OCI-LY7 (cell line): ENCODE data around the gene COL15A1. TPM values are rescaled to one million over a fixed set of nuclear protein-coding genes. Genes with fewer than 3 reads are reported as not detected.

Experiments
- BruUV-seq: library from RNA; stranded (reverse); fragments of 400-500 nt; replicated peaks from 2 replicates; lab custom pipeline; 2021; lab: Mats Ljungman, UMichigan
- CTCF ChIA-PET: fragments of 300-600 bp; sonication (Branson Sonifier 250); formaldehyde crosslinking; loops from one replicate; lab custom pipeline; 2022; ENCODE audit warnings: antibody characterized with exemption; ENCODE audit not compliant: unreplicated experiment; lab: Charles Lee
- POLR2A ChIA-PET: fragments of 300-600 bp; sonication (Branson Sonifier 250); formaldehyde crosslinking; loops from one replicate; lab custom pipeline; 2022; ENCODE audit warnings: antibody characterized with exemption; lab: Charles Lee
- DNase-seq: peaks from one replicate; pipeline ENCODE4 v3.0.0-alpha.2; 2015; ENCODE audit warnings: low spot score
- H2AFZ ChIP-seq: fragments of 200-600 bp; sonication (generic), shearing (Covaris generic); 2 replicates; pipeline ENCODE4 v1.6.1; 2014; ENCODE audit warnings: mild to moderate bottlenecking, antibody characterized with exemption, low read length, moderate library complexity
- H3K27ac ChIP-seq: fragments of 200-600 bp; sonication (generic); 2 replicates; pipeline ENCODE4 v1.5.1; 2014; ENCODE audit warnings: mixed run types, low read depth, mild to moderate bottlenecking, moderate library complexity, low read length, inconsistent platforms; ENCODE audit not compliant: poor library complexity, severe bottlenecking
- H3K36me3 ChIP-seq: fragments of 200-600 bp; sonication (generic); 2 replicates; pipeline ENCODE4 v1.6.1; 2014; ENCODE audit warnings: mild to moderate bottlenecking, antibody characterized with exemption, low read length, moderate library complexity, mixed read lengths; ENCODE audit not compliant: insufficient read depth
- H3K4me1 ChIP-seq: fragments of 200-600 bp; sonication (generic); 2 replicates; pipeline ENCODE4 v1.5.1; 2014; ENCODE audit warnings: mild to moderate bottlenecking, low read length; ENCODE audit not compliant: insufficient read depth, poor library complexity, severe bottlenecking
- H3K4me2 ChIP-seq: fragments of 200-600 bp; sonication (generic); 2 replicates; pipeline ENCODE4 v1.6.1; 2014; ENCODE audit warnings: mild to moderate bottlenecking, low read length
- H3K4me3 ChIP-seq: fragments of 200-600 bp; sonication (generic); 2 replicates; pipeline ENCODE4 v1.5.1; 2014; ENCODE audit warnings: mild to moderate bottlenecking, low read depth, low read length; ENCODE audit not compliant: poor library complexity, severe bottlenecking
- H3K79me2 ChIP-seq: fragments of 200-600 bp; sonication (generic); 2 replicates; pipeline ENCODE4 v1.6.1; 2016; ENCODE audit warnings: low read depth, mild to moderate bottlenecking, low read length, moderate library complexity, mixed read lengths; ENCODE audit not compliant: insufficient read depth
- H3K9me2 ChIP-seq: fragments of 200-600 bp; sonication (generic); 2 replicates; pipeline ENCODE4 v1.6.1; 2016; ENCODE audit warnings: mild to moderate bottlenecking, low read length, mixed read lengths; ENCODE audit not compliant: insufficient read depth
- H3K9me3 ChIP-seq: fragments of 200-600 bp; sonication (generic); 2 replicates; pipeline ENCODE4 v1.6.1; 2014; ENCODE audit warnings: mild to moderate bottlenecking, mixed run types, low read length, mixed read lengths
- H4K20me1 ChIP-seq: fragments of 200-600 bp; sonication (generic); 2 replicates; pipeline ENCODE4 v1.6.1; 2014; ENCODE audit warnings: mild to moderate bottlenecking, antibody characterized with exemption, low read length, moderate library complexity, mixed read lengths; ENCODE audit not compliant: insufficient read depth
- CTCF ChIP-seq: fragments of 200-600 bp; sonication (generic); conservative IDR thresholded peaks from 2 replicates; pipeline ENCODE4 v1.5.1; 2014; ENCODE audit warnings: mild to moderate bottlenecking, antibody characterized with exemption, low read length, moderate library complexity, mixed read lengths
- EZH2phosphoT487 ChIP-seq: fragments of 200-600 bp; sonication (generic); IDR thresholded peaks from 2 replicates; pipeline ENCODE4 v1.6.1; 2018; ENCODE audit warnings: low read depth, borderline replicate concordance, mild to moderate bottlenecking, mixed run types, antibody characterized with exemption, low read length, moderate library complexity, mixed read lengths
- intact Hi-C: fragments of 100-400 bp; cut with micrococcal nuclease; formaldehyde crosslinking; loops from one replicate; pipeline ENCODE4 v1.10.0; 2022; ENCODE audit not compliant: unreplicated experiment
- total RNA-seq, 2 experiments: library from RNA; depleted of rRNA in 1 of 2; stranded (reverse); fragments of >200 nt in 1 of 2; shearing (Covaris generic) in 1 of 2; gene quantifications; 2 replicates each; pipeline ENCODE4 v1.2.3, GENCODE V29; 2014 to 2022

The COL15A1 gene
- total RNA-seq, 2 experiments from 2014 or later, result not detected

GRCh38 chr9:98995971-98996504 lies 52.3 kb downstream of the COL15A1 start:
- Histone ChIP-seq H3K9me2 (no peaks in the 10 kb centered on the region), H3K9me3 (no peaks in the 10 kb centered on the region), H3K27ac (no peak overlapping the region), H3K4me3 (no peak overlapping the region), H4K20me1 (no peaks in the 10 kb centered on the region), H3K79me2 (no peaks in the 10 kb centered on the region), H3K36me3 (no peaks in the 10 kb centered on the region), H3K4me2 (no peak overlapping the region), H2AFZ (no peak overlapping the region), H3K4me1 (peaks cover 9% of the 10 kb centered on the region)
- no peak for TF ChIP-seq EZH2phosphoT487
- TF ChIP-seq CTCF, result no peak
- intact Hi-C loops, result loop anchor here (5.0 kb wide), 1 partner anchor 129 kb away; no protein-coding TSS in a partner anchor
- ChIA-PET CTCF (no interaction called here), POLR2A (no interaction called here)
- no TSS peak for BruUV-seq
- DNase-seq, result no peak

DNA sequence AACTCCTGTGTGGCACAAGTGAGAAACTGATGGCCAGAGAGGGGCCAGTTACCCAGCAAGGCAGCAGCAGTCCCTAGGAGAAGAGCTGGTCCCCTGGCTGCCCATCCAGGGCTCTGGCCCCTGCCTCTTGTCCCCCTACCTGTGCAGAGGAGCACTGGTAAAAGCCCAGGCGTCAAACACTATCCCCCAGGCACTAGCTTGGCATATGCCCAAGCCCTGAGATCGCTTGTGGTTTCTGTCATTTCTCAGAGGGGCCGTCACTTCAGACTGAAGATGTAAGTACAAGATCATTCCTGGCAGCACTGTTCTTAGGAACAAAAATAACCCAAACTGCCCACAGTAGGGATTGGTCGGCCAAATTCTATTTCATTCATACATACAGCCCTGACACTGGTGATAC lies 53.9 kb downstream of the COL15A1 start:
- Histone ChIP-seq H3K9me3 (no peaks in the 10 kb centered on the region), H3K36me3 (no peaks in the 10 kb centered on the region), H2AFZ (no peak overlapping the region), H3K4me2 (no peak overlapping the region), H3K4me3 (no peak overlapping the region), H3K79me2 (no peaks in the 10 kb centered on the region), H3K4me1 (peaks cover 9% of the 10 kb centered on the region), H3K27ac (no peak overlapping the region), H4K20me1 (no peaks in the 10 kb centered on the region), H3K9me2 (no peaks in the 10 kb centered on the region)
- intact Hi-C loops, result loop anchor here (5.0 kb wide), 1 partner anchor 130 kb away; no protein-coding TSS in a partner anchor
- no peak for TF ChIP-seq CTCF
- TF ChIP-seq EZH2phosphoT487, result no peak
- CTCF ChIA-PET, result interaction anchor here (1.4 kb wide), 1 partner anchor 144 kb away, joined by 4 read pairs; no protein-coding TSS in a partner anchor
- no peak for DNase-seq
- POLR2A ChIA-PET, result interaction anchor here (0.5 kb wide), 1 partner anchor 111 kb away, joined by 4 read pairs; no protein-coding TSS in a partner anchor
- no TSS peak for BruUV-seq
